ENCODE data around the gene WDR70.

DNA sequence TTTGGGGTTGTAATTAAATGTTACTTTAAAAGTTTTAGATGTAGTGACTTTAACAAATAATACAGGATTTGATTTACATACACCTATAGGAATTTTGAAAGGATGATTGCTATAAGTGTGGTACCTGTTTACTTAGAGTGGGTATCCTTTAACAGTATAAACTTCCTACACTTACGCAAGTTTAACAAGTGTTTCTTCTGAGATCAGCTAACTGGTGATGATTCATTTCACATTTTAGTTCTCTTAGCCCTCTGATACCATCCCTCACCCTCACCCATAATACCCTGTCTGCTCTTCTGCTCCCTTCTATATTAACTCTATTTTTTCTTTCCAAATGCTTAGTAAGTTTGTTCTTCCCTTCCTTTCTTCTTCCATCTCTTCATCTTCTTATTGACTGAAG is 262.8 kb downstream of the WDR70 start:
- TF ChIP-seq POLR2A (IDR thresholded peaks at IDR 0.05; ENCODE audit: low read depth, low read length) (no peak), TAF1 (IDR thresholded peaks at IDR 0.05; ENCODE audit: low read depth, low read length) (no peak), POLR2AphosphoS5 (IDR thresholded peaks at IDR 0.05; ENCODE audit: low read depth, low read length) (no peak), PAX5 (IDR thresholded peaks at IDR 0.05; ENCODE audit: insufficient read depth, low read length, severe bottlenecking) (no peak), POU2F2 (IDR thresholded peaks at IDR 0.05; ENCODE audit: low read depth, low read length) (no peak)

All from GM12891 (cell line).